ENCODE data around the gene SLC27A6.

The SLC27A6 gene

DNA sequence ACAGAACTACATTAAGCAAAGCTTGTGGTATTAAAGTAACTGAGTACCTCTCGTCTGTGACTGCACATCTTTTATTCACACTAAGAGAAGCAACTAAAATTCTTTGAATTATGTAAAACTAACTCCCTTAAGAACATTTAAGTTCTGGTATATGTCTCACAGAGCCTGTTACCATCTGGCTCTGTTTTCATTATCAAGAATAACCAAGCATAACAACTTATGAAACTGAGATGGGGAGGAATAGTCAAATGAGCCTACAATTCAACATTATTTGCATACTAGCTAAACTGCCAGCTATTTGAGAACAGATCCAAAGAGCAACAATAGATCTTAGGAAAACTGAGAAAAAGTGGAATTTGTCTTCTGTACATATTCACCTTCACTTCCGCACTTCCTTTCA lies 104.0 kb downstream of the SLC27A6 start:
- DNase-seq: no peak

DNA sequence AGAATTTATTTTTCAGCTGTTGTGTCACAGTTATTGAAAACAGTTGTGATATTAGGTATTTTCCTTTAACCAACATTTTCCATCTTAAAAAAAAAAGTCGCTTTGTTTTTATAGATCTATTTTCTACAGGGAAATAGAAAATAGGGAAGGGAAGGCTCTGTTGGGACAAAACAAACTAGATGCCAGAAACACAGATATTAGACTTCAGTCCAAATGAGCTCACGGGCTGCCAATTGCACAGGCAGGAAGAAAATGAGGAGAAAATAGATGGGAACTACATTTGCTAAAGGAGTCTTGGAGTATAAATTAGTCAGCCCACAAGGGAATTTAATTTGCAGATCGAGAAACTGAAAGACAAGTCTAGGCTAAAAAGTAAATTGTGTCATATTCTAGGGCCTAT lies 107.8 kb downstream of the SLC27A6 start:
- no peak for DNase-seq

GRCh38 chr5:129074903-129075302 lies 109.6 kb downstream of the SLC27A6 start:
- no peak for DNase-seq

DNA sequence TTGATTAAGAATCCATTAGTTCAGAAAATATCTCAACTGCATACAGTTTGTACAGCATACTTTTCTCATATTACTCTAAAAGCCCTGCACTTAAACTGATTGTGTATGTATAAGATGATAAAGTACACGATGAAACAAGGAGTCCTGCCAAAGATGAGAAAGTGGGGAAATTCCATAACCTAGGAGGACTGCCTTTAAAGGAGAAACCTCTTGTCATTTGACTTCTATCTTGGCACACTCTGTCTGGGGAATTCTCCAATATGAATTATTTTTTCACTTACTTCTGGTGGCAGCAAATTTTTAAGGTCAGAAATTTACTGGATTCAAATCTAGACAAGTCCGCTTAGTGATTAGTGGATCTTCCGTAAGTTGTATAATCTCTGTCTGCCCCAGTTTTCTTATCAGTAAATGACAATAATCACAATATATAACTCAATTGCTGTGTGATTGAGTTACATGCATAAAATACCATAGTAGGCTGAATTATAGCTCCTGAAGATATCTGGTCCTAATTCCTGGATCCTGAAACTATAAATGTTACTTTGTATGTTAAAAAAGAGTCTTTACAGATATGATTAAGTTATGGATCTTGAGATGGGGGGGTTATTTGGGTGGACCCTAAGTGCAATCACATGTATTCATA lies 112.3 kb downstream of the SLC27A6 start:
- no peak for DNase-seq

- no peak for DNase-seq
These were observed 113.0 kb downstream of the SLC27A6 start for GRCh38 chr5:129078247-129078646.

DNA sequence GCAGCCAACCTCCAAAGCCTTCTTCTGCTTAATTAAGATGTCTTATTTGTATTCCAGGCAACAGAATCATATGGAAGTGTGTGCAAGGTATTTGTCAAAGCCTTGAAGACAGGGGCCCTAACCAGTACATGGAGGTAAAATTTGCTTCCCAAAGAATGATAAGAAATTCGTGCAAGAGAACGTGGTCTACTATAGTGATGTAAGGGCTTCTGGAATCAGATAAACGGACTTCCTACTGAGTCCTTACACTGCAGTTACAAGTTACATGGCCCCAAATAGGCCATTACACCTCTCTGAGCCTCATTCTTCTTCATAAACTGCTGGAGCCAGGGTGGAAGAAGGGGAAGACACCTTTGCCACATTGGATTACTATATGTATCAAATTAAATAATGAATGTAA lies 113.4 kb downstream of the SLC27A6 start:
- no peak for DNase-seq

GRCh38 chr5:129079496-129079895 lies 114.2 kb downstream of the SLC27A6 start:
- no peak for DNase-seq

DNA sequence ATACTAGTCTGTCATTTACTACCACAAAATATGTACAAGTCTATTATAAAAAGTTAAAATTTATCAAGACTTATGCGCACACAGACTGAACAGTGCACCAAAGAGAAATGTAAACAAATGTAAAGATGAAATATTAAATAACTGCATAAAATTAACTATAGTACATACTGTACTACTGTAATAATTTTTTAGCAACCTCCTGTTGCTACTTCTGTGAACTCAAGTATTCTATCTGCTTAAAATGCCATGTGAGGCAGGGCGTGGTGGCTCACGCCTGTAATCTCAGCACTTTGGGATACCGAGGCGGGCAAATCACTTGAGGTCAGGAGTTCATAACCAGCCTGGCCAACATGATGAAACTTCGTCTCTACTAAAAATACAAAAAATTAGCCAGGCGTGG lies 115.5 kb downstream of the SLC27A6 start:
- no peak for DNase-seq

GRCh38 chr5:129082225-129083136 lies 117.2 kb downstream of the SLC27A6 start:
- DNase-seq: no peak

Data from CD4-positive, alpha-beta T cell treated with Interleukin-12 subunit alpha and Interleukin-12 subunit beta, for 1 hour (primary cell).